SU-DHL-6 (cell line): Measurements from ENCODE around the gene TRPV2.

Experiments
- EZH2phosphoT487 ChIP-seq: fragments of 200-600 bp; sonication (generic), shearing (Covaris generic); conservative IDR thresholded peaks from 2 replicates; pipeline ENCODE4 v1.6.1; 2018; ENCODE audit warnings: mild to moderate bottlenecking, antibody characterized with exemption, low read length, moderate library complexity, mixed read lengths
- TF ChIP-seq, protein P1 (sequence below): fragments of 200-600 bp; sonication (generic); IDR thresholded peaks from one replicate; pipeline ENCODE4 v1.5.1; 2017; ENCODE audit warnings: antibody characterized with exemption, mild to moderate bottlenecking, low read length, moderate library complexity; ENCODE audit not compliant: insufficient read depth, poor library complexity, severe bottlenecking

DNA sequence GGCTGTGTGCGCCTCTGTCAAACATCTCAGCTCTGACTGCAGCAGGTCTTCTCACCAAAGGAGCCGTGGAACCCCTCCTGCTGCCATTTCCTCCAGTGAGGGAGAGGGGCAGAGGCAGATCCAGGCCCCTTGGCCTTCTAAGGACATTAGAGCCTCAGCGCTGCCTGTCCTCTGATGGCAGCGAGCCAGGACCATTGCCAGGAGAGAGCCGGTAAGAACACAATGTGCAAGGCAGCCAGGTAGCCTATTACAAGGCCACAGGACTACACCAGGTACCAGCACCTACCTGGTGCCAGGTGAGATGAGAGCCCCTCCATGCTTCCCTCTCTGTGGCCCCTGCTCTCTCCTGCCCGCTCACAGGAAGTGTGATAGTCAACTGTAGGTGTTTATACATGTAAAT is 65.6 kb downstream of the TRPV2 start:
- TF ChIP-seq, protein P1, sequence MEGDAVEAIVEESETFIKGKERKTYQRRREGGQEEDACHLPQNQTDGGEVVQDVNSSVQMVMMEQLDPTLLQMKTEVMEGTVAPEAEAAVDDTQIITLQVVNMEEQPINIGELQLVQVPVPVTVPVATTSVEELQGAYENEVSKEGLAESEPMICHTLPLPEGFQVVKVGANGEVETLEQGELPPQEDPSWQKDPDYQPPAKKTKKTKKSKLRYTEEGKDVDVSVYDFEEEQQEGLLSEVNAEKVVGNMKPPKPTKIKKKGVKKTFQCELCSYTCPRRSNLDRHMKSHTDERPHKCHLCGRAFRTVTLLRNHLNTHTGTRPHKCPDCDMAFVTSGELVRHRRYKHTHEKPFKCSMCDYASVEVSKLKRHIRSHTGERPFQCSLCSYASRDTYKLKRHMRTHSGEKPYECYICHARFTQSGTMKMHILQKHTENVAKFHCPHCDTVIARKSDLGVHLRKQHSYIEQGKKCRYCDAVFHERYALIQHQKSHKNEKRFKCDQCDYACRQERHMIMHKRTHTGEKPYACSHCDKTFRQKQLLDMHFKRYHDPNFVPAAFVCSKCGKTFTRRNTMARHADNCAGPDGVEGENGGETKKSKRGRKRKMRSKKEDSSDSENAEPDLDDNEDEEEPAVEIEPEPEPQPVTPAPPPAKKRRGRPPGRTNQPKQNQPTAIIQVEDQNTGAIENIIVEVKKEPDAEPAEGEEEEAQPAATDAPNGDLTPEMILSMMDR: no peak
- no peak for TF ChIP-seq EZH2phosphoT487
